ENCODE results near the gene MAP2K5. TPM values are rescaled to one million over a fixed set of nuclear protein-coding genes. Genes with fewer than 3 reads are reported as not detected.

MAP2K5 gene
- polyA plus RNA-seq, 2 of the 4 experiments (the other 2 are of a cell fraction), result 7.8 to 11.0 TPM

- no peak for FAIRE-seq
- no peak for DNase-seq (ENCODE audit: low read depth in 1 of 2, low spot score in 1 of 2)
- H3K27ac ChIP-seq, result no peak overlapping the region
- no peak overlapping the region for H3K4me2 ChIP-seq
- no peaks in the 10 kb centered on the region for H3K9me3 ChIP-seq
- CTCF ChIA-PET, result interaction anchor here (1.0 to 1.4 kb wide), 3 partner anchors 29 to 347 kb away, joined by 3 to 4 read pairs (median 3); no protein-coding TSS in a partner anchor
- POLR2A ChIA-PET, result no interaction called here
- TF ChIP-seq PHF8 (IDR thresholded peaks at IDR 0.05; ENCODE audit: borderline replicate concordance, low read depth), result no peak
- TF ChIP-seq RAD21 (conservative IDR thresholded peaks at IDR 0.05 in 1 of 2, IDR thresholded peaks at IDR 0.05 in 1 of 2), result no peak
- TF ChIP-seq MAZ (IDR thresholded peaks at IDR 0.05; ENCODE audit: borderline replicate concordance, low read depth, low read length), result no peak
- no peak for TF ChIP-seq RARB (CRISPR knock-in tag; IDR thresholded peaks at IDR 0.05)
- no peak for TF ChIP-seq EHMT2 (IDR thresholded peaks at IDR 0.05; ENCODE audit: low read depth)
- TF ChIP-seq NR3C1 (IDR thresholded peaks at IDR 0.05), result no peak
- TF ChIP-seq USF2 (IDR thresholded peaks at IDR 0.05), result no peak
- TF ChIP-seq CHD4 (IDR thresholded peaks at IDR 0.05; ENCODE audit: borderline replicate concordance), result no peak
- no peak for TF ChIP-seq MAX (IDR thresholded peaks at IDR 0.05)
- no peak for TF ChIP-seq JUNB (IDR thresholded peaks at IDR 0.05)
- TF ChIP-seq RCOR1 (IDR thresholded peaks at IDR 0.05; ENCODE audit: low read depth, low read length), result no peak
- H3K4me1 ChIP-seq, result no peaks in the 10 kb centered on the region
- no peak overlapping the region for H3K4me3 ChIP-seq
- 79% methylated on average over 26 of the region's 27 CpGs for WGBS (ENCODE audit: missing lambda C conversion rate)
- no peak for ATAC-seq
Measured at GRCh38 chr15:67803996-67804843, 261.7 kb downstream of the MAP2K5 start.

GRCh38 chr15:67805008-67805665 lies 262.6 kb downstream of the MAP2K5 start:
- ATAC-seq (no peak), FAIRE-seq (no peak), DNase-seq (ENCODE audit: low read depth in 1 of 2, low spot score in 1 of 2) (no peak)
- no peaks in the 10 kb centered on the region for H3K9me3 ChIP-seq
- no peak for TF ChIP-seq NFE2L2 (conservative IDR thresholded peaks at IDR 0.05; ENCODE audit: low read length)
- no peak for TF ChIP-seq BCL3 (IDR thresholded peaks at IDR 0.05)
- TF ChIP-seq CTCF (IDR thresholded peaks at IDR 0.05), result no peak
- no peak for TF ChIP-seq HDAC2 (IDR thresholded peaks at IDR 0.05)
- TF ChIP-seq SMC3 (IDR thresholded peaks at IDR 0.05), result no peak
- no peak for TF ChIP-seq HOXB13 (CRISPR knock-in tag; IDR thresholded peaks at IDR 0.05; ENCODE audit: low read depth)
- TF ChIP-seq HES2 (IDR thresholded peaks at IDR 0.05), result no peak
- no peak for TF ChIP-seq ZSCAN20 (CRISPR knock-in tag; IDR thresholded peaks at IDR 0.05)
- no peak for TF ChIP-seq JUN (IDR thresholded peaks at IDR 0.05)
- TF ChIP-seq HMGXB4 (CRISPR knock-in tag; IDR thresholded peaks at IDR 0.05; ENCODE audit: borderline replicate concordance), result no peak
- TF ChIP-seq CBX2 (IDR thresholded peaks at IDR 0.05; ENCODE audit: borderline replicate concordance, low read depth), result no peak
- TF ChIP-seq EHMT2 (IDR thresholded peaks at IDR 0.05; ENCODE audit: low read depth), result no peak
- TF ChIP-seq RARB (CRISPR knock-in tag; IDR thresholded peaks at IDR 0.05), result no peak
- TF ChIP-seq MYC (IDR thresholded peaks at IDR 0.05; ENCODE audit: borderline replicate concordance, low read length), result no peak
- TF ChIP-seq NR3C1 (IDR thresholded peaks at IDR 0.05), result no peak
- TF ChIP-seq E2F6 (IDR thresholded peaks at IDR 0.05; ENCODE audit: borderline replicate concordance, low read depth), result no peak
- no peak for TF ChIP-seq CBX8 (IDR thresholded peaks at IDR 0.05)
- no peak for TF ChIP-seq ZNF302 (CRISPR knock-in tag; IDR thresholded peaks at IDR 0.05)
- TF ChIP-seq KDM5A (IDR thresholded peaks at IDR 0.05), result no peak
- ChIA-PET CTCF (no interaction called here), POLR2A (no interaction called here)
- H3K4me3 ChIP-seq, result no peak overlapping the region
- H3K4me2 ChIP-seq, result no peak overlapping the region
- no peak overlapping the region for H3K27ac ChIP-seq
- 88% methylated on average over 17 of the region's 17 CpGs for WGBS (ENCODE audit: missing lambda C conversion rate)
- no peaks in the 10 kb centered on the region for H3K4me1 ChIP-seq
